ENCODE data around the gene GOSR1. TPM values are rescaled to one million over a fixed set of nuclear protein-coding genes. Genes with fewer than 3 reads are reported as not detected.
"Not testable (repeated sequence)": the region's sequence is repeated elsewhere in the genome, so short reads cannot be mapped to it uniquely, and the experiment has no call there.

GOSR1 gene
- total RNA-seq, 1 experiment from 2014 or later, result 32.5 TPM

- no peak for DNase-seq (ENCODE audit: low read depth)
Measured at GRCh38 chr17:30505868-30506417, 28.7 kb downstream of the GOSR1 start.

- no peak for DNase-seq (ENCODE audit: low read depth)
Measured at GRCh38 chr17:30506481-30506880, 29.3 kb downstream of the GOSR1 start.

GRCh38 chr17:30513346-30513745 lies 36.1 kb downstream of the GOSR1 start:
- DNase-seq (ENCODE audit: low read depth), result no peak

- DNase-seq (ENCODE audit: low read depth), result no peak
Measured at GRCh38 chr17:30514895-30515596, 37.8 kb downstream of the GOSR1 start.

GRCh38 chr17:30517786-30518185 lies 40.6 kb downstream of the GOSR1 start:
- DNase-seq (ENCODE audit: low read depth), result no peak

- no peak for DNase-seq (ENCODE audit: low read depth)
Measured at GRCh38 chr17:30519166-30519565, 42.0 kb downstream of the GOSR1 start.

GRCh38 chr17:30519707-30520106 lies 42.5 kb downstream of the GOSR1 start:
- peak; percentile 63 for DNase-seq (ENCODE audit: low read depth)

GRCh38 chr17:30520436-30520835 lies 43.2 kb downstream of the GOSR1 start:
- DNase-seq (ENCODE audit: low read depth), result no peak

- no peak for DNase-seq (ENCODE audit: low read depth)
Measured at GRCh38 chr17:30520882-30521281, 43.7 kb downstream of the GOSR1 start.

- DNase-seq (ENCODE audit: low read depth), result no peak
Measured at GRCh38 chr17:30521766-30522165, 44.6 kb downstream of the GOSR1 start.

- not testable (repeated sequence) for DNase-seq (ENCODE audit: low read depth)
Measured at GRCh38 chr17:30523236-30523635, 46.0 kb downstream of the GOSR1 start.

- no peak for DNase-seq (ENCODE audit: low read depth)
Measured at GRCh38 chr17:30524847-30525246, 47.6 kb downstream of the GOSR1 start.

GRCh38 chr17:30526401-30526800 lies 49.2 kb downstream of the GOSR1 start:
- no peak for DNase-seq (ENCODE audit: low read depth)

- not testable (repeated sequence) for DNase-seq (ENCODE audit: low read depth)
Measured at GRCh38 chr17:30528701-30529100, 51.5 kb downstream of the GOSR1 start.

- DNase-seq (ENCODE audit: low read depth), result no peak
Measured at GRCh38 chr17:30530346-30531025, 53.3 kb downstream of the GOSR1 start.

- no peak for DNase-seq (ENCODE audit: low read depth)
Measured at GRCh38 chr17:30532871-30533270, 55.7 kb downstream of the GOSR1 start.

GRCh38 chr17:30534298-30534697 lies 57.1 kb downstream of the GOSR1 start:
- DNase-seq (ENCODE audit: low read depth), result no peak

GRCh38 chr17:30534938-30535921 lies 58.0 kb downstream of the GOSR1 start:
- no peak for DNase-seq (ENCODE audit: low read depth)

- not testable (repeated sequence) for DNase-seq (ENCODE audit: low read depth)
Measured at GRCh38 chr17:30536846-30537245, 59.6 kb downstream of the GOSR1 start.

GRCh38 chr17:30537667-30538066 lies 60.5 kb downstream of the GOSR1 start:
- DNase-seq (ENCODE audit: low read depth), result not testable (repeated sequence)

GRCh38 chr17:30541802-30542201 lies 64.6 kb downstream of the GOSR1 start:
- DNase-seq (ENCODE audit: low read depth), result no peak

- DNase-seq (ENCODE audit: low read depth), result no peak
Measured at GRCh38 chr17:30543456-30543855, 66.2 kb downstream of the GOSR1 start.

Data from Daoy (cell line).